Stimulated activated CD4-positive, alpha-beta T cell treated with anti-CD3 and anti-CD28 coated beads, Interleukin-1b, Interleukin-23, amount 100 ng/mL, for 24 hours (primary cell): ENCODE data around the gene NIPAL4.
"Not testable (repeated sequence)": the region's sequence is repeated elsewhere in the genome, so short reads cannot be mapped to it uniquely, and the experiment has no call there.

Source experiments
- DNase-seq, 4 experiments: peaks; one replicate each; pipeline ENCODE4 v3.0.0-alpha.2; 2020; ENCODE audit warnings: low read depth in 4 of 4, low spot score in 1 of 4

Gene NIPAL4

DNA sequence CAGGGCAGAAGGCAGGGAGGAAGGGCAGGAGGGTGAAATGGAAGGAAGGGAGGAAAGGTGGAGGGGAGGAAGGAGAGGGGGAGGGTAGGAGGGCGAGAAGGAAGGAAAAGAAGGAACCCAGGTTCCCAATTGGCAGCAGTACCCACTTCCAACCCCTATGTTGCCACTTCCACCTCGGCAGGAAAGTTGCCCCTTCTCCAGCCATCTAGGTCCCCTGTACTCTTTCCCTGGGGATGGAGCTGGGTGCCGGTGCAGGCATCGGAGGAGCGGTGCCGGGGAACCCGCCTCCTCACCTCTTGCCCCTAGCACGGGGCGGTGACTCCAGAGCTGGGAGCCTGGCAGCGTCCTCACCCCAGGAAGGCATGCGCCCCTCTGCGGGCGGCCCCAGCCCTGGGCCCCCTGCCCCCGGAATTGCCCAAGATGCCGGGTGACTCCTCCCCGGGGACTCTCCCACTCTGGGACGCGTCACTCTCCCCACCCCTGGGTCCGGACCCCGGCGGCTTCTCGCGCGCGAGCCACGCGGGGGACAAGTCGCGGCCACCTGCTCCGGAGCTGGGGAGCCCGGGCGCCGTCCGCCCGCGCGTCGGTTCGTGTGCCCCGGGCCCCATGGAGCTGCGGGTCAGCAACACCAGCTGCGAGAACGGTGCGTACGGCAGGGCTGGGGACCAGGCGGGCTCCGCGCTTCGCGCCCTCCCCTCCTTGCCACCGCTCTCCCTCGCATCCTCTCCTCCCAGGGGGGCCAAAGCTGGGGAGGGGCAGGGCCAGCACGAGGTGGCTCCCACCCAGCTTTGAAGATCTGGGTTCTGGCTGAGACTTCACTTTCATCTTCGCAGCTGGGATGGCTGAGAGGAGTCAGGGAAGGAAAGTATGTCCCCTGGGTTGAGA is at the start of gene NIPAL4:
Gene NIPAL4 (plus strand): TSS at position 499 of the 885 bp plus-strand sequence. CDS start 108 bp downstream, at position 607.
- peak in 3 of 4 experiments; percentile 25 to 33 (median 30) for DNase-seq

- no peak for DNase-seq
Observed at GRCh38 chr5:157415838-157416237, 44.2 kb upstream of the NIPAL4 start.

- DNase-seq = not testable (repeated sequence)
Observed at GRCh38 chr5:157419521-157419920, 40.5 kb upstream of the NIPAL4 start.

DNA sequence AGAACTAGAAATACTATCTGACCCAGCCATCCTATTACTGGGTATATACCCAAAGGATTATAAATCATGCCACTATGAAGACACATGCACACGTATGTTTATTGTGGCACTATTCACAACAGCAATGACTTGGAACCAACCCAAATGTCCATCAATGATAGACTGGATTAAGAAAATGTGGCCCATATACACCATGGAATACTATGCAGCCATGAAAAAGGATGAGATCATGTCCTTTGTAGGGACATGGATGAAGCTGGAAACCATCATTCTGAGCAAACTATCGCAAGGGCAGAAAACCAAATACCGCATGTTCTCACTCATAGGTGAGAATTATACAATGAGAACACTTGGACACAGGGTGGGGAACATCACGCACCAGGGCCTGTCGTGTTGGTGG is 30.1 kb upstream of the NIPAL4 start:
- DNase-seq = not testable (repeated sequence)

DNA sequence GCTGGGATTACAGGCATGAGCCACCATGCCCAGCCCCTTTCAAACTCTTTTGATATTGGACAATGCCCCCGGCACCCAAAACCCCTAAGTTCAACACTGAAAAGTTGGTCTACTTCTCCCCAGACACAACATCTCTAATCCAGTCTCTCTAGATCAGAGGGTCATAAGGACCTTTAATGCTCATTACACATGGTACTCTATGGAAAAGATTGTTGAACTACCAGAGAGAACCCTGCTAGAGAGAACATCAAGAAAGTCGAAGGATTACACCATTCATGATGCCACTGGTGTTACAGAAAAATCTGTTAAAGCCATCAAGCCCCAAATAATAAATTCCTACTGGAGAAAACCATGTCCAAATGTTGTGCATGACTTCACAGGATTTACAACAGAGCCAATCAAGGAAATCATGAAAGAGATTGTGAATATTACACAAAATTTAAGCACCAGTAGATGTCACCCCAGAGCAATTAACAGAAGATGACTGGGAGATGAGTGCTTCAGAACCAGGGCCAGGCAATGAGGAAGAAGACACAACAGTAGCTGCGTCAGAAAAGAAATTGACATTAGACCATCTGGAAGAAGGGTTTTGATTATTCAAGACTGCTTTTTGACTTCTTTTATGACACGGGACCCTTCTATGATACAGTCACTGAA is 28.3 kb upstream of the NIPAL4 start:
- peak in 2 of 4 experiments; percentile 7 to 20 for DNase-seq

GRCh38 chr5:157434096-157434495 is 25.9 kb upstream of the NIPAL4 start:
- no peak for DNase-seq

DNA sequence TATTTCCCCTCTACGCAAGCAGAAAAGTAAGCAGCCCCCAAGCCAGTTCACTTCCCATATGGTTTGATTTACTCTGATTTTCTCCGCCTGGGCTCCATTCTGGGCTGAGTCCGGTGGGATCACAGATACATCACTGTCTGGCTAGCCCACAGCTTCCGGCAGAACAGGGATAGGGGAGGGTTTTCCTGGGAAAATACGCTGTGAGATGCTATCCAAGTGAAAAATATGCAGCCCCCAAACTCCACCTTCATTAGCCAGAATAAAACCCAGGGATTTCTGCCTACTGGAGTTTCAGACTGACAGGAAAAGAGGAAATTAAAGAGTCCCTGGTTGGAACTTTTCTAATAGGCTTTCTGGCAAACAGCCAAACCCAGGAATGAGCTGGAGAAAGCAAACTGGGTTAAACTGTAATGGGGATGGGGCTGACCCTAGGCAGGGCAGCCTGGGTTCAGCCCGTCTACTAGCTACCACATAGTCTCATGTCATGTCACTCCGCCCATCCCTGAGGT is 16.9 kb upstream of the NIPAL4 start:
- DNase-seq = no peak

- no peak for DNase-seq
Observed at GRCh38 chr5:157444224-157444623, 15.8 kb upstream of the NIPAL4 start.

DNA sequence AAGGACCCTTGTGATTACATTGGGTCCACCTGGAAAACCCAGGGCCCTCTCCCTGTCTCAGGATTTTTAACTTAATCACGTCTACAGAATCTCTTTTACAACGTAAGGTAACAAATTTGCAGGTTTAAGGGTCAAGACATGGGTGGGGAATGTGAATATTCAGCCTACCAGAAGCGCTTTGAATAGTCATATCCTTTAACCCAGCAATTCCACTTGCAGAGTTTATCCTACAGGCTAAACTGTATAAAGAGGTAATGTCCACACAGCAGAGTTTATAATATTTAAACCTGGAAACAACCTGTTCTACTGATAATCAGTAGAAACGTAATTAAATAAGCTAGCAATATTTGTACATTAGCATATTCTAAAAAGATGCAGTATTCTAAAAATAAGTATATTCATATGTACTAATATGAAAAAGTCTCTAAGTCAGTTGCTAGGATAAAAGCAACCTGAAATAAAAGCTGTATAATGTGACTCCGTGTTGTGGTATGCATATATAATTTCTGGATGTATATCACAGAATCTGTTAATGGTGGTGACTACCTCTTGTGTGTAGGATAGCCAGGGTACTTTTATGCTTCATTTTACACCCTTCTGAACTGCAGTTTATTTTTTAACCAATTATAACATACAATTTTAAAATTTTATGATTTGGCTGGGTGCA is 14.1 kb upstream of the NIPAL4 start:
- DNase-seq = no peak

DNA sequence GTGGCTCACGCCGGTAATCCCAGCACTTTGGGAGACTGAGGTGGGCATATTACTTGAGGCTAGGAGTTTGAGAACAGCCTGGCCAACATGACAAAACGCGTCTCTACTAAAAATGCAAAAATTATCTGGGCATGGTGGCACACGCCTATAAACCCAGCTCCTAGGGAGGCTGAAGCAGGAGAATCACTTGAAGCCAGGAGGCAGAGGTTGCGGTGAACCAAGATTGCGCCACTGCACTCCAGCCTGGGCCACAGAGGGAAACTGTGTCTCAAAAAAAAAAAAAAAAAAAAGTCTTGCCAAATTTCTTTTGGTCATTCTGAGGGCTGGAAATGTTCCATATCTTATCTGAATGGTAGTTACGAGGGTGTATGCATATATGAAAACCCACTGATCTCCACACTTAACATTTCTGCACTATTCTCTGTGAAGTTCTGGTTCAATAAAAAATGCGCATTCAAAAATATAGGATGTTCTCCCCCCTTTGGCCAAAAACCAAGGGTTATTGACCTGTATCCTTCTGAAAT is 13.5 kb upstream of the NIPAL4 start:
- no peak for DNase-seq

GRCh38 chr5:157447201-157447637 is 12.8 kb upstream of the NIPAL4 start:
- DNase-seq = no peak

GRCh38 chr5:157449011-157449723 is 10.8 kb upstream of the NIPAL4 start:
- DNase-seq = no peak

DNA sequence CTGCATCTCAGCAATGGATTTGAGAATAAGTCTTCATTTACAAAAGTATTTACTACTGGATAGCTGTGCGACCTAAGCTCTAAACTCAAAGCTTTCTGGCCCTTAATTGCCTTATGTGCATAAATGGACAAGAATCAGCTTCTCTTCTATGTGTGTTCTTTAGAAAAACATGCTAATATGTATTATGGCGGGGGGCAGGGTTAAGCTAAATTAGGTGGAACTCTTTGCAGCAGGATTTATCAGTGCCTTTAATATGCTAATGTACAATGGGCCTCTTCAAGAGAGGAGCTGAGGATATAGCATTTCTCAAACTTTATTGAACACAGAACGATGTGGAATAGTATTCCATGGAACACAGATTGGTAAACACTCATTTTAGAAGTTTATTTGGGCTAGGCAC is 10.0 kb upstream of the NIPAL4 start:
- DNase-seq = no peak

DNA sequence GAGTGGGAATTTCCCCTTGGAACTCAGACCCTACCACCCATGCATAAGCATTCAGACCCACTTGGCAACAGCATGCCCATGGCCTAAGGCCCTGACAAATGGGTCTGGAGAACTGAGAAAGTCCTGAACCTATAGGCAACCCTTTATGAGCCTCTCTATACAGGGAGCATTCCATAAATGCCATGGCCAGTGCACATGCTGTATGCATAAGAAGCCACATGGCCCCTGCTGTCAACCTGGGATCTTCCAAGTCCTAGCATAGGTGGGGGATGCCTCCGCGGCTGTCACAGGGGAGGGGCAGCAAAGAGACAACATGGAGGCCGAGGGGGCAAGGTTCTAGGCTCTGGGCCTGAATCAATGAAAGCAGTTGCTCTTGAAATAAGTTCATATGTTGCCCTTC is 8.2 kb upstream of the NIPAL4 start:
- DNase-seq = no peak

DNA sequence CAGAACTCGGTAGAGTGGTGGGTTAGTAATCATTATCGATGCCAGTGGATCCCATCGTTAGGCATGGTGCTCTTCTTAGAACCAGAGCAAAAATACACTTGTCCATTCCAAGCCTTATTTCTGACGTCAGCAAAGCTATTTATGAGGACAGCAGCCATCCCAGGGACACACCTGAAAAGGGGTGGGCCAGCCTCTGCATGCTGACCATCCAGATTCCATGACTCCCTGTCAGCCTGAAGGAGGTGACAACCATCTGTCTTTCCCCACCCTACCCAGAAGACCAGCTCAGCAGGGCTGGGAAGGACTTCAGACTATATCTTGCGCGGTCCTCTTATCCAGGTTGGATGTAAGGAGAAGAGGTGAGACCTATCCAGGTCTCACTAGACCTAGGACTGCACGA is 5.7 kb upstream of the NIPAL4 start:
- DNase-seq = no peak

DNA sequence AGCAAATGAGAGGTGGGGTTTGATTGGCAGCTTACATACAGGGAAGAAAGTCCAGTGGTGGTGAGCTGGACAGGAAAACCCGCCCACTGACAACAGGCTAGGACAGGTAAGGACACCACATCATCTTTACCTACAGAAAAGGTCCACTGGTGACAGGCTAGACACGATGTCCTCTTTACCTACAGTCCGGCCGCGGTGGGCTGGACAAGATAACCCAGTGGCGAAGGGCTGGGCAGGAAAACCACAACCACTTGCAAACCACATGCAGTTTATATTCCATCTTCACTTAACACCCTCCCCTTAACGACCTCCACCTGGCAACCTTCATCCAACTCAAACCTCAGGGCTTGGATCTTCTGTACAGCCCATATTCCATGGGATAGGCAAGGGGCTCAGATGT is 5.0 kb upstream of the NIPAL4 start:
- no peak for DNase-seq

DNA sequence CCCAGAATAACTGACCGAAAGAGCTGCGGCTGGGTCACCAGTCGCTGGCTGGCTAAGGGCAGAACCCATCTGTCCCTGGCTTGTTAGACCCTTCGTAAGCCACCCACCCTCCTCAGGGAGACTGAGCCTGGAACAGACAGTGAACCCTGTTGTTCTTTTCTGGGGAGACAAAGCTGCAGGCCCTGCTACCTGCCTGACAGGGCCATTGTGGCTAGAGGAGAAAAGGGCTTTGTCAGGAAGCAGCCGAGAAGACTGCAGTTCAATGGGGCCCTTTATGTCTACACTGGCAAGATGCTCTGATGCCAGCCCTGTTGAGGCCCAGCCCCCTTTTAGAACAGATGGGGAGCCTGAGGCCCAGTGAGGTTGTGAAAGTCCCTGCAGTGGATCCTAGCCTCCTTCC is 3.7 kb upstream of the NIPAL4 start:
- no peak for DNase-seq

GRCh38 chr5:157457391-157457790 is 2.6 kb upstream of the NIPAL4 start:
- DNase-seq = no peak

DNA sequence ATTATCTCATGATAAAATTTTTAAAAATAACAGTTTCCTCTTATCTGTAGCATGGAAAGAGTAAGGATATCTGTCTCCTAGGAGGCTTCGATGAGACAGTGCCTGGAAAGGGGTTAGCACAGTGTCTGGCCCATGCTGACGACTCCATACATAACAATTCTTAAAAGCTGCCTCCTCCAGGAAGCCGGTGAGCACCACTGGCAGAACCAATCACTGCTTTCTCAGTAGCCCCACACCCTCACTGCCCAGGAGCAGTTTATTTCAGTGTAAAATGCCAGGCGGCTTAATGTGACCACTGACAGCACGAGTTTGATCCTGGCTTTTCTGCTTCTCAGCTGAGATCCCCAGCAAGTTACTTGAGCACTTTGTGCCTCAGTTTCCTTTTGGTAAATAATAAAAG is 1.2 kb upstream of the NIPAL4 start:
- DNase-seq = no peak

DNA sequence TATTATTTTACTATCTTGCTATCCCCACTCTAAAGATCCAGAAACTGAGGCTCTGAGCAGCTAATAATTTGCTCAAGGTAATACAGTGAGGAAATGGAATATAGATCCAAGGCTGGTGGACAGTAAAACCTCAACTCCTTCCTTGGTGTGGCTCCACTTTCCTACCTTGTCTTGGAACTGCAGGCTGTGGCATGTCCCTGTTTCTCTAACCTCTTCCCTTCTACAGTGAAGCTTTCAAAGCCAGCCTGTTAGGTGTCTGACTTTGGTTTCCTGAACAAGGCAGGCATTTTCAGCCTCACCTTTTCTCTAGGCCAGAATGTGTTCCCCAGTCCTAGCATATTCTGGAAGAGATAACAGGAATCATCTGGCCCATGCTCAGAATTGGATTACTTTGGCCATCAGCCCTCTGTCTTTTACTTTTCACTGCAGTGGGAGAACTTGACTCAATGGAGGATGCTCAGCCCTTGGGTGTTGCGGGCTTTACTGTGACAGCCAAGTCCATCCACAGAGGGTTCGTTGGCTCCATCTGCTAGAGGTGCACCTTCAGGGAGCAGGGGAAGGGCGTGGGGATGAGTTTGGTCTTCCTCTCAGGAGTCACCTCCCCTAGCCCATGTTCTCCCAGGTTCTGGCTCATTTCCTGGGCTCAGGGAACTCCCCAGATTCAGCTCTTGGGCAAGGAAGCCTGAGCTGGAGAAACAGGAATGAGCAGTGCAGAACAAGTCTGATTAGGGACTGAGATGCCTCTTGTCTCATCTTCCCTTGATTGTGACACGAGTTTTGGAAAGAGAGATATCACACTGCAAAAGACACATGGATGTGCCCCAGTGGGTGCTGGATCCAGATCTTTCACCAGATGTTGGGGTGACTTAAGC is 1.1 kb downstream of the NIPAL4 start:
- no peak for DNase-seq
